HG02870 (cell line): ENCODE data around the gene ADSS2.
"Not testable (repeated sequence)": the region's sequence is repeated elsewhere in the genome, so short reads cannot be mapped to it uniquely, and the experiment has no call there.

ENCODE experiments used
- ATAC-seq: cut with Tn5 transposase; IDR thresholded peaks from one replicate; pipeline ENCODE4 v1.9.1; 2021; ENCODE audit warnings: mild to moderate bottlenecking, moderate library complexity; ENCODE audit not compliant: unreplicated experiment

Gene ADSS2

DNA sequence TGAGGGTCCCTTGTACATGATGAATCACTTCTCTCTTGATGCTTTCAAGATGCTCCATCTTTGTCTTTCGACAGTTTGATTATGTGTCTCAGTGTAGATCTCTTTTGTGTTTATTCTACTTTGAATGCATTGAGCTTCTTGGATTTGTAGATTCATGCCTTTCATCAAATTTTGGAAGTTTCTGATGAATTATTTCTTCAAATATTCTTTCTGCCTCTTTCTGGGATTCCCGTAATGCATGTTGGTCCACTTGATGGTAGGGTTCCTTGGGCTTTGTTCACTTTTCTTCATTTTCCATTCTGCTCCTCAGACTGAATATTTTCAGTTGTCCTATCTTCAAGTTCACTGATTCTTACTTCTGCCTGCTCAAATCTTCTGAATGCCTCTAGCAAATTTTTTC is 50.7 kb downstream of the ADSS2 start:
- ATAC-seq, result no peak

- no peak for ATAC-seq
These were observed 54.6 kb downstream of the ADSS2 start for GRCh38 chr1:244397131-244397530.

DNA sequence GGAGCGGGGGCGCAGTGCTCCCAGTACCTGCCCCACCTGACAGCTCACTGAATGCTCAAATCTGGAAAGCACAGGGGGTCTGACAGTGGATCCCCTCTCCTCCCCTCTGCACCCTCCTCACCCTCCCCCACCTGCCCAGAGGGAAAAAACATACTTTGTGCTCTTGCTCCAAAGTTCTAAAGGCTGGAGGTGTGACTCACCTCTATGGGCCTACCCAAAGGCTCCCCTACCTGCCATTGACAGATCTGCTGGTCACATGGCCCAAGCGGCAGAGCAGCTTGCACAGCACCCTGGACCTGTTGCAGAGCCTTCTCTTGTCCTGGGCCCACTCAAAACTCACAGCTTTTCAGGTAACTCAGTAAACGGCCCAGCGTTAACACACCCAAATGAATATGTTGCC is 55.7 kb downstream of the ADSS2 start:
- ATAC-seq, result no peak

- ATAC-seq, result no peak
These were observed 56.6 kb downstream of the ADSS2 start for GRCh38 chr1:244394826-244395765.

DNA sequence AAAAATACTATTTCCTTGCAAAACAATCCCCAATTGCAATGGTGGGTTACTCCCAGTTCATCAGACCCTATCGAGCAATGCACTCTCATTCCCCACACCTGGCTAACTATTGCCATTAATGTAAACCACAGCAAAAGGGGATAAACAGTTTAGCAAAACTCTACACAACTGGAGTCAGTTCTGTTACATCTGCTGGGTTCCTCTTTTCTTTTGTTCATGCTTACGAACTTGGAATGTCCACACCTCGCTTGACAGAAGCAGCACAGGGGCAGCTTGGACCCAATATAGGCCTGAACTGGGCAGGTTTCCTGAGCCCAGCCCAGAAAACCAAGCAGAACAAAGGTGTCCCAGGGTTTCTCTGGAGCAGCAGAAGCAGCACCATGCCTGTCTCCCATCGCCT is 57.4 kb downstream of the ADSS2 start:
- no peak for ATAC-seq

DNA sequence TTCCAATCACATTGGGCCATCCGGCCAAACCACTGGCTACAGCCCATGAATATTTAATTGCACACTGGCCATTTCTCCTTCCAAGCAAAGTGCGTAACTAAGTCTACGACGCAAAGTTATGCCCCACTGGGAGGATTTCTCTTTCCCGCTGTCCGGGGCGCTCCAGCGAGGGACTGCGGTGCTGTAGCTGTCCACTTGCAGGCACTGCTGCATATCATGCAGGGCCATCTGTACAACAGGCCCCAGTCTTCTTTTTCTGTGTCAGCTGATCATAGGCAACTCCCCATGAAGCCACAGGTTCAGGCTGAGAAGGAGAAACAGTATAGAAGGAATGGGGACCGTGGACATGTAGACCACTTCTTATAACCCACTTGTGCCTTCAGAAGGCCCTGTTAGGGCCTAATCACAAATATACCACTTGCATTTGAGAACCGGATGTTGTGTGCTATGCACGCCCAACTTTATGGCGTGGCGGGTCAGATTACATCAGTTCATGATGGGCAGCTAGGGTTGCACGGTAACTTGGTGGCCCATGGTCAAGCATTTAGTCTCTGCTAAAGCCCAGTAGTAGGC is 58.0 kb downstream of the ADSS2 start:
- ATAC-seq, result no peak

- ATAC-seq, result no peak
These were observed 59.9 kb downstream of the ADSS2 start for GRCh38 chr1:244391761-244392160.

GRCh38 chr1:244388961-244389360 is 62.7 kb downstream of the ADSS2 start:
- no peak for ATAC-seq

- ATAC-seq, result no peak
These were observed 64.3 kb downstream of the ADSS2 start for GRCh38 chr1:244387415-244387814.

DNA sequence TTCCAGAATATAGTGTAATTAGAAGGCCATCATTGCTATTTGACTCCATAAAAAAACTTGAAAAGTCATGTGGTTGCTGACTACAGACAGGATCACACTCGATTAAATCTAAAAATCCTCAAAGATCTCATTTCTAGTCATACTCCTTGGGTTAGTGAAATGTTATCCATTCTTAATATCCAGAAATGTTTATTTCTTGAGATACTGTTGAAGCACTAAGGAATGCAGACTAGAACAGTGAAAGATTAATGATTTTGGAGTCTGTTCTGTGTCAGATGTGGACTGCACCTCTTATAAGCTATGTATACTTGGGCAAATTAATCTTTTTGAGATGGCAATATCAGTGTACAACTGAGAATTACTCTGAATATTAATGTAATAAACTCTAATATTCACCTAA is 65.1 kb downstream of the ADSS2 start:
- no peak for ATAC-seq

GRCh38 chr1:244384066-244384465 is 67.6 kb downstream of the ADSS2 start:
- no peak for ATAC-seq

DNA sequence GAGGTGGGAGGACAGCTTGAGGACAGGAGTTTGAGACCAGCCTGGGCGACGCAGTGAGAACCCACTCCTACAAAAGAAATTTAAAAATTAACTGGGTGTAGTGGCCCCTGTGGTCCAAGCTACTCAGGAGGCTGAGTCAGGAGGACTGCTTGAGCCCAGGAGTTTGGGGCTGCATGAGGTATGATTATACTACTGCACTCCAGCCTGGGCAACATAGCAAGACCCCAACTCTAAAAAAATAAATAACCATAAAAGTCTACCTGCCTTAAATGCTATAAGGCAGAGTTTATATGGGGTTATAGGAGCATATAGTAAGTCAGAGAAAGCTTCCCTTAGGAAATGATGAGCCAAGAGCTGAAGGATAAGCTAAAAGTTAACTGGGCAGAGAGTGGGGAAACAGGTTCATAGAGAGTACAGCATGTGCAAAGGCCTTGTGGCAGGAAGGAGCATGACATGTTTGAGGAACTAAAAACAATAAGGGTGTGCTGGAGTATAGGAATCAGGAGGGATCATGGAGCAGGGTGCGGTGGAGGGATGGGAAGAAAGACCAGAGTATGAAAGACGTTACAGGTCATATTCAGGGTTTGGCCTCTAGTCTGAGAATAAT is 68.3 kb downstream of the ADSS2 start:
- no peak for ATAC-seq

DNA sequence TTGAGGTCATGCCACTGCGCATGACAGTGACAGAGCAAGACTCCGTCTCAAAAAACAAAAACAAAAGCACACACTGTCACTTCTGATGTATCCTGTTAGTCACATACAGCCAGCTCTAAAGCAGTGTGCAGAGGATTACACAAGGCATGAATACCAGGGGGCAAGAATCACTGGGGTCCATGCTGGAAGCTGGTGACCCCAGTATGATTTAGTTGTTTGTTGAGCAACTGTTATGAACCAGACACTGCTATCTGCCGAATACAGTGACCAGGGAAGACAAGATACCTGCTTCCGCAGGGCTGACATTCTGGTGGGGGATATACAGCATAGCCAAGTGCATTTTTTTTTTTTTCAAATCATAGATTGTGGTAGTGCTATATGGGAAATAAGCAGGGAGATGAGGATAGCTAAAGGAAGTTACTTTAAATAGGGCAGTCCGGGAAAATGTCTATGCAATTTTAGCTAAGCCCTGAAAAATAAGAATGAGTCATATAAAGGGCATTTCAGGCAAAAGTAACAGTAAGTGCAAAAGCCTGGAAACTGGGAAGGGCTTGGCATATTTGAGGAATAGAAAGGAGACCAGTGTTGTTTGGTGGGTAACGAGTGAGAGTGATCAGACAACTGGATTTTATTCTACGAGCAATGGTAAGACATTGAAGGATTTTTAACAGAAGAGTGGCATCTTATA is 69.7 kb downstream of the ADSS2 start:
- no peak for ATAC-seq

DNA sequence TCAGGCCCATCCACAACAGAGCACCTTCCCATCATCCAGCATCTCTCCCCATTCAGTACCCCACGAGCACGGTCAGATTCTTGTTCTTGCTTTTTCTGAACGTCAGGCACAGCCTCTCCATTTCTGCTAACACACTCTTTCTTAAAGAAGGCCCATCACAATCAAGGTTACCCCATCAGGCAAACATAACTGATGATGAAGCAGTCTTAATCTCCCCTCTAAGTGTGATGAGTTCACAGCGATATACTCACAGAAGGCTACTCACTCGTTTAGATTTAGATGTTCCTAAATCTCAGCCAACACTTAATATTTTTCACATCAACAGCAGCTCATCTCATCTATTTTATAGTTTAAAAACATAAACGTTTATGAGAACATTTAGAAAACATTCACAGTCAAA is 75.6 kb downstream of the ADSS2 start:
- ATAC-seq, result no peak

DNA sequence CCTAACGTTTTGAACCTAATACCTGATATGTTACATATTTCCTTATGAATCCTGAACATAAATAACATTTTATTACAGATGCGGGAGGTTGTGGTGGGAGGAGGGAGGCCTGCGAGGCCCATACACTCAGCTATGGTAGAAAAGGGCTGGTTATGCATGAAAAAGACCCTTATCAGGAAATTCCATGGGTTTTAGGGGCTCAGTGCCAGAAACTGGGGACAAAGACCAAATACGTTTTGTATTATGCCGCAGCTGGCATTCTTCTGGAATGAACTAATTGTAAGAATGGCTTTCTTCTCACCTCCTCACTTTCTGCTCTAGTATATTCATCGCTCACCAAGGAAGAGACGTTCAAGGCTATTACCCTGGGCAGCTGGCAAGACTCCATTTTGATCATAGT is 76.7 kb downstream of the ADSS2 start:
- ATAC-seq, result no peak

DNA sequence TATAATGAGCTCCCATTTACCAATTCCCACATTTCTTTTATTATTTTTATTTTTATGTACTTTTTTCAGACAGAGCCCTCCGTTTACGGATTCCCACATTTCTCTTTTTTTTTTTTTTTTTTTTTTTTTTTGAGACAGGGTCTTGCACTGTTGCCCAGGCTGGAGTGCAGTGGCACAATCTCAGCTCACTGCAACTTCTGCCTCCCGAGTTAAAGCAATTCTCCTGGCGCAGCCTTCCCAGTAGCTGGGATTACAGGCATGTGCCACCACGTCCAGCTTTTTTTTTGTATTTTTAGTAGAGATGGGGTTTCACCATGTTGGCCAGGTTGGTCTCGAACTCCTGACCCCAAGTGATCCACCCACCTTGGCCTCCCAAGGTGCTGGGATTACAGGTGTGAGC is 77.2 kb downstream of the ADSS2 start:
- ATAC-seq, result not testable (repeated sequence)

GRCh38 chr1:244371242-244372141 is 80.2 kb downstream of the ADSS2 start:
- ATAC-seq, result peak; percentile 88

DNA sequence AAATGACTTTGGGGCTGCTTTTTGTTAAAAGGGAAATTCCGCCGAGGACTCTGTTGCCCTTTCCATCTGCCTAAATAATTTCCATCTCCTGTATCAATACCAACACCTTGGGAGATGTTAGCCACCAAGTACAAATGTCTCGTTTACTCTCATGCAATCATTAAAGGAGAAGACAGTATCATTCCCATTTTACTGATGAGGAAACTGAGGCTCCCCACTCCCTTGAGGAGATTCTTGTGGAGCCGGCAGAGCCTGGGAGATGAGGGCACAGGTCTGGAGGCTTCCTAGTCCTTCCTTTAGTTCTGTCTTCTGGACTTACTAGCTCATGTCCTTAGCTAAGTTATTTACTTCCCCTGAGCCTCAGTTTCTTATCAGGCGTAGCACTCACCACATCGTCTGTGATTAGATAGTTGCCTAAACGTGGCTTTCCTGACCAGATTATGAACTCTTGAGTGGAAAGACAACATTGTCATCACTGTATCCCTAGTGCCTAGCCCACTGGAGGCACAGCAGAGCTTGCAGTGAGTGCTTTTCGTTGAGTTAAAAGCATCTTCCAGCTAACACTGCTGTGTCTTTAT is 81.6 kb downstream of the ADSS2 start:
- no peak for ATAC-seq

DNA sequence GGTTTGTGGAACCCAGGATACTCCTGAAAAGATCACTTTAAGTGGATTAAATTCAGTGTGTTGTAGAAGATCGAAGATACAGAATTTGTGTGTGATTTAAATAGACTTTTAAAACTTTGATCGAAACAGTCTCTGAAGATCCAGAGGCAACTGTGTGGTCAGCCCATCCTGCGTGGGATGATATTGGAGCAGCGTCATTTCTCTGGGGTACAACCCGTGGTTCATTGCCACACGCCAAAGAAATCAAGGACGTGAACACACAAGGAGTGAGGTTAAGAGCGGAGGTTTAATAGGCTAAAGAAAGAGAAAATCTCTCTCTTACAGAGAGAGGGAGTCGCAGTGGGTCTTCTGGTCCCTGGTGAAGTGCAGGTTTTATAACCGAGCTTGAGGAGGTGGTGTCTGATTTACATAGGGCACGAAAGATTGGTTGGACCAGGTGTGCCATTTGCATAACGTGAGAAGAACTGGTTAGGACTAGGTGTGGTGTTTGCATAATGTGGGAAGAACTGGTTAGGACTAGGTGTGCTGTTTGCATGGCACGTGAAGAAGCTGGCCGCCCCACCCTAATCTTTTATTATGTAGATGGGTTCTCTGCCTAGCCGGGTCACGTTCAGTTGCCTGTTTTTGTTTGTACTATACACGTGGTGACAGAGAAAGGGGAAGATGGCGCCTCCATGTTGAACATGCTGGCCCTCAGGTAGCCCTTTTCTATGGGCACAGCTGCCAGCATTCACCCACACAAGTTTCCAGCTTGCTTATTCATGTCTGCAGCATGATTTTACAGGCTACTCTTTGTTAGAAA is 82.3 kb downstream of the ADSS2 start:
- no peak for ATAC-seq
